ENCODE results near the gene ZNF423.
"Not testable (repeated sequence)": the region's sequence is repeated elsewhere in the genome, so short reads cannot be mapped to it uniquely, and the experiment has no call there.

DNA sequence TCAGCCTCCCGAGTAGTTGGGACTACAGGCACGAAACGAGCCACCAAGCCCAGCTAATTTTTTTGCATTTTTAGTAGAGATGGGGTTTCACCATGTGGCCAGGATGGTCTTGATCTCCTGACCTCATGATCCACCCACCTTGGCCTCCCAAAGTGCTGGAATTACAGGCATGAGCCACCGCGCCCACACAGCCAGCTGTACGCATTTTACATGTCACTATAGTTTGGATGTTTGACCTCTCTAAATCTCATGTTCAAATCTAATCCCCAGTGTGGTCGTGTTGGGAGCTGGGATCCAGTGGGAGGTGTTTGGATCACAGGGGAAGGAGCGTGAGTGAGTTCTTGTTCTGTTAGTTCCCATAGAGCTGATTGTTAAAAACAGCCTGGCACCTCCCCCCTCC, 293.0 kb downstream of the ZNF423 start:
- TF ChIP-seq, protein P1, sequence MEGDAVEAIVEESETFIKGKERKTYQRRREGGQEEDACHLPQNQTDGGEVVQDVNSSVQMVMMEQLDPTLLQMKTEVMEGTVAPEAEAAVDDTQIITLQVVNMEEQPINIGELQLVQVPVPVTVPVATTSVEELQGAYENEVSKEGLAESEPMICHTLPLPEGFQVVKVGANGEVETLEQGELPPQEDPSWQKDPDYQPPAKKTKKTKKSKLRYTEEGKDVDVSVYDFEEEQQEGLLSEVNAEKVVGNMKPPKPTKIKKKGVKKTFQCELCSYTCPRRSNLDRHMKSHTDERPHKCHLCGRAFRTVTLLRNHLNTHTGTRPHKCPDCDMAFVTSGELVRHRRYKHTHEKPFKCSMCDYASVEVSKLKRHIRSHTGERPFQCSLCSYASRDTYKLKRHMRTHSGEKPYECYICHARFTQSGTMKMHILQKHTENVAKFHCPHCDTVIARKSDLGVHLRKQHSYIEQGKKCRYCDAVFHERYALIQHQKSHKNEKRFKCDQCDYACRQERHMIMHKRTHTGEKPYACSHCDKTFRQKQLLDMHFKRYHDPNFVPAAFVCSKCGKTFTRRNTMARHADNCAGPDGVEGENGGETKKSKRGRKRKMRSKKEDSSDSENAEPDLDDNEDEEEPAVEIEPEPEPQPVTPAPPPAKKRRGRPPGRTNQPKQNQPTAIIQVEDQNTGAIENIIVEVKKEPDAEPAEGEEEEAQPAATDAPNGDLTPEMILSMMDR (IDR thresholded peaks at IDR 0.05), result not testable (repeated sequence)
- not testable (repeated sequence) for TF ChIP-seq POLR2AphosphoS5, POLR2A, EP300 (IDR thresholded peaks at IDR 0.05)
